CD4-positive, alpha-beta T cell (primary cell): ENCODE measurements around the gene APOO. TPM values are rescaled to one million over a fixed set of nuclear protein-coding genes. Genes with fewer than 3 reads are reported as not detected.

Experiments
- ATAC-seq: fragments of 200-7000 bp; cut with Tn5 transposase; one replicate; pipeline ENCODE4 v1.10.0; 2022; ENCODE audit warnings: mild to moderate bottlenecking; ENCODE audit not compliant: poor library complexity
- CTCF ChIA-PET: fragments of 350-600 bp; sonication (Branson Sonifier 250); formaldehyde crosslinking; loops from one replicate; lab custom pipeline; 2021; ENCODE audit warnings: antibody characterized with exemption, inconsistent platforms; lab: Charles Lee
- POLR2A ChIA-PET: fragments of 350-600 bp; sonication (Branson Sonifier 250); formaldehyde crosslinking; loops from one replicate; lab custom pipeline; 2021; ENCODE audit warnings: antibody characterized with exemption, inconsistent platforms; lab: Charles Lee
- DNase-seq, 14 experiments: peaks; one replicate each; pipeline ENCODE4 v3.0.0-alpha.2; 2013 to 2020; ENCODE audit warnings: mixed read lengths in 2 of 14
- H3K27ac ChIP-seq, 2 donors: one replicate each; pipeline versions ENCODE4 v1.5.1 to v1.7.0; 2013; ENCODE audit warnings: low read length in 2 of 2, low read depth in 1 of 2, mild to moderate bottlenecking in 1 of 2
- H3K27me3 ChIP-seq, 2 experiments: 1 replicate in 1 of 2; 2 replicates in 1 of 2; pipeline versions ENCODE4 v1.6.1 to v1.7.0; 2013; ENCODE audit warnings: low read length in 2 of 2, control low read depth in 1 of 2, mild to moderate bottlenecking in 1 of 2, moderate library complexity in 1 of 2; ENCODE audit not compliant: insufficient read depth in 2 of 2, control insufficient read depth in 1 of 2
- H3K36me3 ChIP-seq: one replicate; pipeline ENCODE4 v1.6.1; 2013; ENCODE audit warnings: low read length, control low read depth; ENCODE audit not compliant: insufficient read depth
- H3K4me1 ChIP-seq: one replicate; pipeline ENCODE4 v1.6.1; 2013; ENCODE audit warnings: low read length, control low read depth; ENCODE audit not compliant: insufficient read depth
- H3K4me3 ChIP-seq: one replicate; pipeline ENCODE4 v1.5.1; 2013; ENCODE audit warnings: mild to moderate bottlenecking, low read length, moderate library complexity
- H3K9me3 ChIP-seq, 2 experiments: 1 replicate in 1 of 2; 2 replicates in 1 of 2; pipeline versions ENCODE4 v1.6.1 to v1.7.0; 2013; ENCODE audit warnings: low read length in 2 of 2, mild to moderate bottlenecking in 2 of 2, control low read depth in 1 of 2, moderate library complexity in 1 of 2; ENCODE audit not compliant: control insufficient read depth in 1 of 2, insufficient read depth in 1 of 2
- H3K27ac Mint-ChIP-seq: one replicate; pipeline ENCODE4 v1.8.0; 2020; ENCODE audit warnings: mixed read lengths
- H3K27me3 Mint-ChIP-seq: one replicate; pipeline ENCODE4 v1.8.0; 2021; ENCODE audit warnings: mixed read lengths
- H3K36me3 Mint-ChIP-seq: one replicate; pipeline ENCODE4 v1.8.0; 2021; ENCODE audit warnings: low read depth, mixed read lengths
- H3K4me1 Mint-ChIP-seq: one replicate; pipeline ENCODE4 v1.8.0; 2021; ENCODE audit warnings: low read depth, mixed read lengths
- H3K4me3 Mint-ChIP-seq: one replicate; pipeline ENCODE4 v1.8.0; 2020; ENCODE audit warnings: mild to moderate bottlenecking, mixed read lengths
- H3K9me3 Mint-ChIP-seq: one replicate; pipeline ENCODE4 v1.8.0; 2020; ENCODE audit warnings: mixed read lengths
- CTCF ChIP-seq: fragments of 200-600 bp; IDR thresholded peaks from one replicate; pipeline ENCODE4 v1.8.0; 2022; ENCODE audit warnings: antibody characterized with exemption, mild to moderate bottlenecking
- intact Hi-C, 2 experiments: fragments of 100-400 bp; cut with DNase I in 1 of 2; cut with micrococcal nuclease in 1 of 2; formaldehyde crosslinking; loops; one replicate each; pipeline versions ENCODE4 v1.15.1 to v1.9.0; 2023 to 2025; cut with DNase I, micrococcal nuclease
- total RNA-seq, 174 experiments: library from RNA in 2 of 174; stranded (reverse) in 2 of 174; gene quantifications; one replicate each; pipeline ENCODE4 v1.2.3 and lab custom pipeline; 2021 to 2026

The APOO gene
- total RNA-seq, 2 experiments from 2014 or later = 3.3 to 4.9 TPM

DNA sequence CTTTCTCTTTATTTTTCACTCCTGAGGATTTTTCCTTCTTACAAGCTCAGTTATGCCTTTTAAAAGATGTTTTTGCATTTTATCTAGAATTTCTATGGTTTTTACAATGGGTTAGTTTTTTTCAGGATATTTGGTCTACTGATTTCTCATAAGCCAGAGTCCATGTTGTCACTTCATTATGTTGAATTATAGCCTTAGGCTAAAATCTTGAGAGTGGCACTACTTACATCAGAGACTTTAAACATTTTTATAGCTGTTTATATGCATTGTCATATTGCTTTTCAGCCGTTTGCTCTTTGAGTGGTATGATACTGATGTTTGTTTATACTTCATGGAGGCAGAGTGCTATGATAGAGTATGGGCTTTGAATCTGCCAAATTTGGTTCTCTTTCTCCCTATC lies 36.5 kb upstream of the APOO start:
- intact Hi-C loops = no loop called here
- Mint-ChIP-seq H3K4me1 (no peaks in the 10 kb centered on the region), H3K4me3 (no peak overlapping the region), H3K9me3 (no peaks in the 10 kb centered on the region), H3K27ac (no peak overlapping the region), H3K36me3 (no peaks in the 10 kb centered on the region), H3K27me3 (no peaks in the 10 kb centered on the region)
- ATAC-seq (no peak), DNase-seq (no peak)
- Histone ChIP-seq H3K4me1 (no peaks in the 10 kb centered on the region), H3K27me3 (no peaks in the 10 kb centered on the region), H3K36me3 (peaks cover 7% of the 10 kb centered on the region), H3K27ac (no peak overlapping the region), H3K4me3 (no peak overlapping the region), H3K9me3 (no peaks in the 10 kb centered on the region)
- CTCF ChIA-PET = interaction anchor here (0.6 kb wide), 2 partner anchors 16 to 297 kb away, joined by 3 to 4 read pairs; no protein-coding TSS in a partner anchor
- TF ChIP-seq CTCF = no peak
- POLR2A ChIA-PET = interaction anchor here (0.9 kb wide), 1 partner anchor 155 kb away, joined by 4 read pairs; no protein-coding TSS in a partner anchor

GRCh38 chrX:23939203-23939602 lies 31.5 kb upstream of the APOO start:
- ChIA-PET CTCF (no interaction called here), POLR2A (no interaction called here)
- no peaks in the 10 kb centered on the region for H3K36me3 Mint-ChIP-seq

DNA sequence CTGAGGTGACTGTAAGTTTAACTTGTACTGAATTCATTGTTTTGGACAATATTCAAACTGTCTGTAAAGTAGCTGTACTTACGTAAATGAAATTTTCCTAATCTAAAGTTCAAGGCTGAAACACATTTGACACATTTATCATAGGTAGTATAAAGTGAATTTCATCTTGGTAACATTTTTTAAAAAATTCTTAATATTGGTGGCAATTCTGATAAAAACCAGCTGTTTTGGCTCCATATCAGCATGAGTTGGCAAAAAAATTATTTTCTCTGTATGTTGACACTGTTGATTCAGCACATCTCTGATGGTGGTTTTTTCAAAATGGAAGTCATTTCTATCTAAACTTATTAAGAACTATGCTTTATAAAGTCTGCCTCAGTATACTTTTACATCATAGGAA lies 31.0 kb upstream of the APOO start:
- ChIA-PET CTCF (interaction anchor here (0.8 kb wide), 1 partner anchor 31 kb away, joined by 3 read pairs; no protein-coding TSS in a partner anchor), POLR2A (no interaction called here)
- H3K27me3 Mint-ChIP-seq = no peaks in the 10 kb centered on the region
- no peak overlapping the region for H3K4me3 Mint-ChIP-seq
- H3K27me3 ChIP-seq = no peaks in the 10 kb centered on the region
- ATAC-seq = no peak
- no peak overlapping the region for H3K27ac ChIP-seq
- H3K4me3 ChIP-seq = no peak overlapping the region
- DNase-seq = no peak
- no peaks in the 10 kb centered on the region for H3K36me3 Mint-ChIP-seq
- intact Hi-C loops = no loop called here
- no peaks in the 10 kb centered on the region for H3K4me1 Mint-ChIP-seq
- H3K36me3 ChIP-seq = no peaks in the 10 kb centered on the region
- no peaks in the 10 kb centered on the region for H3K4me1 ChIP-seq
- no peaks in the 10 kb centered on the region for H3K9me3 Mint-ChIP-seq
- no peak for TF ChIP-seq CTCF
- no peak overlapping the region for H3K27ac Mint-ChIP-seq
- no peaks in the 10 kb centered on the region for H3K9me3 ChIP-seq

More at GRCh38 chrX:23939203-23939602, 31.5 kb upstream of the APOO start:
- intact Hi-C loops = no loop called here
- Histone ChIP-seq H3K27ac (no peak overlapping the region), H3K36me3 (no peaks in the 10 kb centered on the region), H3K4me1 (no peaks in the 10 kb centered on the region), H3K9me3 (no peaks in the 10 kb centered on the region), H3K27me3 (no peaks in the 10 kb centered on the region), H3K4me3 (no peak overlapping the region)
- TF ChIP-seq CTCF = no peak
- no peaks in the 10 kb centered on the region for H3K9me3 Mint-ChIP-seq
- H3K27ac Mint-ChIP-seq = no peak overlapping the region
- no peak overlapping the region for H3K4me3 Mint-ChIP-seq
- ATAC-seq (no peak), DNase-seq (no peak)
- H3K4me1 Mint-ChIP-seq = no peaks in the 10 kb centered on the region
- no peaks in the 10 kb centered on the region for H3K27me3 Mint-ChIP-seq
